Activated naive CD4-positive, alpha-beta T cell treated with anti-CD3 and anti-CD28 coated beads for 36 hours (primary cell): ENCODE data around the gene MYO1D. TPM values are rescaled to one million over a fixed set of nuclear protein-coding genes. Genes with fewer than 3 reads are reported as not detected.

Experiments used
- CTCF ChIA-PET: fragments of 350-600 bp; sonication (Branson Sonifier 250); formaldehyde crosslinking; loops from one replicate; lab custom pipeline; 2021; ENCODE audit warnings: antibody characterized with exemption; lab: Charles Lee
- DNase-seq: peaks from one replicate; pipeline ENCODE4 v3.0.0-alpha.2; 2020
- H3K27ac Mint-ChIP-seq: one replicate; pipeline ENCODE4 v1.8.0; 2021; ENCODE audit warnings: mild to moderate bottlenecking, mixed read lengths
- H3K27me3 Mint-ChIP-seq: one replicate; pipeline ENCODE4 v1.8.0; 2021; ENCODE audit warnings: low read depth, mixed read lengths
- H3K36me3 Mint-ChIP-seq: one replicate; pipeline ENCODE4 v1.8.0; 2021; ENCODE audit warnings: low read depth, mixed read lengths
- H3K4me1 Mint-ChIP-seq: one replicate; pipeline ENCODE4 v1.8.0; 2021; ENCODE audit warnings: low read depth, mixed read lengths
- H3K4me3 Mint-ChIP-seq: one replicate; pipeline ENCODE4 v1.8.0; 2021; ENCODE audit warnings: mild to moderate bottlenecking, moderate library complexity, mixed read lengths
- H3K9me3 Mint-ChIP-seq: one replicate; pipeline ENCODE4 v1.8.0; 2021; ENCODE audit warnings: mixed read lengths
- intact Hi-C: fragments of 100-400 bp; cut with micrococcal nuclease; formaldehyde crosslinking; loops from one replicate; pipeline ENCODE4 v1.15.1; 2023
- total RNA-seq, 2 experiments: library from RNA; stranded (reverse); gene quantifications; one replicate each; pipeline ENCODE4 v1.2.3, GENCODE V29; 2021

MYO1D gene
- total RNA-seq, 2 experiments from 2014 or later: 6.7 to 8.3 TPM

DNA sequence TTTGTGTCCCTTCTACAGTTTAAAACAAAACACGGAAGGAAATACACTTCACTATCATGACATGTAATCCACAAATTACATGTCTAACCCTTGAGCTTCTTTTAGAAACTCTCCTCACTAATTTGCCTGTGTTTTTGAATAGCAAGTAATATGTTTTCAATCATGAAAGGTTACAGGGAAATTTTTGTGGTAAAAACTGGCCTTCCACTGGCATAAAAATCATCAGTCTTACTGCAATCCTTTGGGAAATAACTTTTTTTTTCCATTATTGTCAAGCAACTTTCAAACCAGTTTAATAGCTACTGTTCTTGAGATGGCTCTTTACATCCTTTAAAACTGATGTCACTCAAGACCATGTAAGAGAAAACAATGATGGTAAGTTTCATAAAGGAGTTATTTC lies 27.0 kb downstream of the MYO1D start:
- intact Hi-C loops: no loop called here
- Mint-ChIP-seq H3K4me1 (no peaks in the 10 kb centered on the region), H3K36me3 (no peaks in the 10 kb centered on the region), H3K4me3 (no peak overlapping the region), H3K27ac (no peak overlapping the region), H3K9me3 (no peaks in the 10 kb centered on the region), H3K27me3 (peaks cover 3% of the 10 kb centered on the region)
- no peak for DNase-seq
- CTCF ChIA-PET: no interaction called here

DNA sequence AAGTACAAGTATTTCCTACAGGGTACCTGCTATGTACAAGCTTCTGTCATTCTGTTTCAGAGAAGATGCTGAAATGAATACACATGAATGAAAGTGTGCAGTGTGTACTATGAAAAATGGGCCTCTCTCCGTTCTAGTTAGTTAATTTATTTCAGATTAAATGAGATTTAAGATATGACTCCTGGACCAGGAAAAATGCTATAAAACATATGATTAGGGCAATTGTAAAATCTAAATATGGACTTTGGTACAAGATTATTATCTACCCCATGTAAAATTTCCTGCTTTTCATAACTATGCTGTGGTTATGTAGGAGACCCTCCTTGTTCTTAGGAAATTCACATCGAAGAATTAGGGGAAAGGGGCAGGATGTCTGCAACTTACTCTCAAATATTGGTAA lies 28.9 kb downstream of the MYO1D start:
- Mint-ChIP-seq H3K36me3 (no peaks in the 10 kb centered on the region), H3K4me3 (no peak overlapping the region), H3K27ac (no peak overlapping the region), H3K4me1 (no peaks in the 10 kb centered on the region), H3K27me3 (peaks cover 3% of the 10 kb centered on the region), H3K9me3 (no peaks in the 10 kb centered on the region)
- DNase-seq: no peak
- intact Hi-C loops: no loop called here
- CTCF ChIA-PET: no interaction called here

DNA sequence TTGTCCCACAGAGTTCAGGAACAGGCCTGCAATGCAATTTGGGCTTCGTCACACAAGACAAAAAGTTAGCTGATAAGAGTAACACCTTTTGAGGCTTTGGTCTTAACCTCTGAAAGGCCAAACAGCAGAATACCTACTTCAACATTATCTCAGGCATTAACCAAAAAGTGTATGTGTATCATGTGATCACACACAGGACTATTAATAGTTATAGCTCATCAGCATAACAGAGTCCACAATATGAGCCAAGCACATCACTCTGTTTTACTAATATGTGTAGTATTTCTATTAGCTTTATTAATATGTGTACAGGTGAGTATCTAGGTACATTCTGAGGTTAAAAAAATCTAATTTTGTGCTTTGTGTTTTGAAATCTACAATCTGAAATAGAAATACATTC lies 30.8 kb downstream of the MYO1D start:
- no peaks in the 10 kb centered on the region for H3K9me3 Mint-ChIP-seq
- H3K27ac Mint-ChIP-seq: no peak overlapping the region
- CTCF ChIA-PET: interaction anchor here (1.0 kb wide), 1 partner anchor 30 kb away, joined by 3 read pairs; no protein-coding TSS in a partner anchor
- DNase-seq: no peak
- intact Hi-C loops: no loop called here
- H3K4me3 Mint-ChIP-seq: no peak overlapping the region
- no peaks in the 10 kb centered on the region for H3K36me3 Mint-ChIP-seq
- no peaks in the 10 kb centered on the region for H3K27me3 Mint-ChIP-seq
- no peaks in the 10 kb centered on the region for H3K4me1 Mint-ChIP-seq

DNA sequence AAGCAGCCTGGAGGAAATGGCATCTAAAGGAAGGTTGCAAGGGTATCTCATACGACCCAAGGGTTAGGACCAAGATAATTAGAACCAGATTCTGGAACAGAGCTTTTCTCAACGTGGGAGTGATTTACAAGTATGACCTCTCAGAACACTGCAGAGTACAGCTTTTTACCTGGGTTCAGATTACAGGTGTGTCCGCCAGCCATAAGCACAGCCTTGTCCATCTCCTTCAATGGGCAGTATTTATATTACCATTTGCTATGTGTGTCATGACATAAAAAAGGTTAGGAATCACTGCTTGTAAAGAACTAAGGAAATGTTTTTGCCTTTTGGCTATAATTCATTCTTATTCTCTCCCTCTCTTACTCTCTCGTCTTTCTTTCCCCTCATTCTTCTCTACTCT lies 36.7 kb downstream of the MYO1D start:
- intact Hi-C loops: no loop called here
- Mint-ChIP-seq H3K27ac (no peak overlapping the region), H3K4me1 (no peaks in the 10 kb centered on the region), H3K9me3 (no peaks in the 10 kb centered on the region), H3K4me3 (no peak overlapping the region), H3K36me3 (no peaks in the 10 kb centered on the region), H3K27me3 (no peaks in the 10 kb centered on the region)
- CTCF ChIA-PET: no interaction called here
- DNase-seq: no peak

DNA sequence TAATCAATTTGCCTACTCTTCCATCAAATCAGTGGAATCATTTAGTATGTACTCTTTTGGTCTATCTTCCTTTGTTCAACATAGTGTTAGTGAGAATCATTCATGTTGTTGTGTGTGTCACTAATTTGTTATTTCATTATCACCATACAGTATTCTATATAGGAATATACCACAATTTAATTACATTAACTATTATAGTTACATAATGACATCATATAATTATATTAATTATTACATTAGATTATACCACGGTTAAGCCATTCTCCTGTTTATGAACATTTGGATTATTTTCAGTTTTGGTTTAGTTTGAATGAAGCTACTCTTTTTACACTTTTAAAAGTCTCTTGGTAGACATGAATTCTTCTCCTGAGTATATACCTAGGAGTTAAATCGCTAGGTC lies 40.4 kb downstream of the MYO1D start:
- H3K4me3 Mint-ChIP-seq: no peak overlapping the region
- no peaks in the 10 kb centered on the region for H3K36me3 Mint-ChIP-seq
- H3K9me3 Mint-ChIP-seq: no peaks in the 10 kb centered on the region
- no peaks in the 10 kb centered on the region for H3K27me3 Mint-ChIP-seq
- no peak overlapping the region for H3K27ac Mint-ChIP-seq
- CTCF ChIA-PET: interaction anchor here (0.6 to 2.8 kb wide), 3 partner anchors 11 to 358 kb away, joined by 3 to 8 read pairs (median 5); partner anchors contain the start of gene MYO1D
- intact Hi-C loops: no loop called here
- DNase-seq: no peak
- no peaks in the 10 kb centered on the region for H3K4me1 Mint-ChIP-seq

DNA sequence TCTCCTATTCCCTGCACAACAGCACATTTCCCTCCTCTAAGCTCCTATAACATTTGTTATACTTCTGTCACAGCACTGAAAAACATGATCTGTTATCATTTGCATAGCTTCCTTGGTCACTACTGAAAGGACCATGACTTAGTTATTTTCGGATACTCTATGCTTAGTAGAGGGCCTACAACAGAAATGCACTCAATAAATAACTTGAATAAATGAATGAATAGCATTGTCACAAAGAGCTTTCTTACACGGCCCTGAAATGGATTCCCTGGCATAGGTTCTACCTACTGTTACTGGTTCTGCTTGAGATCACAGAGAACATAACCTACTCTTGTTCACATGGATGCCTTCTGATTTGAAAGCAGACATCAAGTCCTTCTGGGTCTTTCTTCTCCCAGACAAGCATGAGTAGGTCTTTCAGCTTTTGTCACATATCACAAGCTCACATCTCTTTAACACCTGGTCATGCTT lies 41.6 kb downstream of the MYO1D start:
- H3K4me3 Mint-ChIP-seq: no peak overlapping the region
- DNase-seq: no peak
- CTCF ChIA-PET: interaction anchor here (0.6 kb wide), 2 partner anchors 10 to 228 kb away, joined by 3 to 4 read pairs; no protein-coding TSS in a partner anchor
- intact Hi-C loops: no loop called here
- no peaks in the 10 kb centered on the region for H3K4me1 Mint-ChIP-seq
- H3K36me3 Mint-ChIP-seq: no peaks in the 10 kb centered on the region
- no peak overlapping the region for H3K27ac Mint-ChIP-seq
- no peaks in the 10 kb centered on the region for H3K27me3 Mint-ChIP-seq
- no peaks in the 10 kb centered on the region for H3K9me3 Mint-ChIP-seq

DNA sequence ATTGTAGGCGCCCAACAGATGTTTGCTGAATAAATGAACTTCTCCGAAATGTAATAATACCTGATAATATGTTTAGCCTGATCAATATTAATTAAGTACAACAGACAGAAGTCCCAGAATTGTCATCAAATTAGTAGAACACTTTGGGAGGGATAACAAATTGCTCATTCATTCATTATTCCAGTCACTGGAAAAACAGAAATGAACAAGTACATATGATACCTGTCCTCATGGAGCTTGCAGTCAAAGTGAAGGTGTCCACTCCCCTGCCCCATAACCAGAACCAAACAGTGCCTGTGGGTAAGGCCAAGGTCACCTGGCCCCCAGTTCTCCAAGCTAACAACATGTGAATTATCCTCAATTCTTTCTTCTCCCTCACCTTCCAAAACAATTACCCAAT lies 42.8 kb downstream of the MYO1D start:
- CTCF ChIA-PET: interaction anchor here (1.4 kb wide), 1 partner anchor 51 kb away, joined by 3 read pairs; no protein-coding TSS in a partner anchor
- DNase-seq: no peak
- H3K4me3 Mint-ChIP-seq: no peak overlapping the region
- intact Hi-C loops: no loop called here
- peaks cover 4% of the 10 kb centered on the region for H3K4me1 Mint-ChIP-seq
- H3K9me3 Mint-ChIP-seq: no peaks in the 10 kb centered on the region
- no peaks in the 10 kb centered on the region for H3K36me3 Mint-ChIP-seq
- H3K27ac Mint-ChIP-seq: no peak overlapping the region
- H3K27me3 Mint-ChIP-seq: no peaks in the 10 kb centered on the region

DNA sequence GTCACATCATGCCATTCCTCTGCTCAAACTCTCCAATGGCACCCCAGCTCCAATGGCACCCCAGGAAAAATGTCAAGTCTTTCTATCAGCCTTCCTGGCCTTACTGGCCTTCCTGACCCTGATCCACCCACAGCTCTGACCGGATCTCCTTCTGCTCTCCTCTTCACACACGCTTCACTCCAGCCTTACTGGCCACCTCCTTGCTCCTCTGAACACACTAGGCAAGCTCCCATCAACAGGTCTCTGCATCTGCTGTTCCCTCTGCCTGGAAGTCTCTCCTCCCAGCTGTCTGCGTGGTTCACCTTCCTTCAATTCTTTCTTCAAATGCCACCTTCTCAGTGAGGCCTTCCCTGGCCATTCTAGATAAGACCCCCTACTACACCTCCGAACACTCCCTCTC lies 43.4 kb downstream of the MYO1D start:
- Mint-ChIP-seq H3K4me1 (peaks cover 9% of the 10 kb centered on the region), H3K4me3 (no peak overlapping the region), H3K27ac (no peak overlapping the region), H3K27me3 (peaks cover 2% of the 10 kb centered on the region), H3K9me3 (no peaks in the 10 kb centered on the region), H3K36me3 (no peaks in the 10 kb centered on the region)
- intact Hi-C loops: no loop called here
- CTCF ChIA-PET: interaction anchor here (1.4 kb wide), 1 partner anchor 50 kb away, joined by 3 read pairs; no protein-coding TSS in a partner anchor
- DNase-seq: no peak

DNA sequence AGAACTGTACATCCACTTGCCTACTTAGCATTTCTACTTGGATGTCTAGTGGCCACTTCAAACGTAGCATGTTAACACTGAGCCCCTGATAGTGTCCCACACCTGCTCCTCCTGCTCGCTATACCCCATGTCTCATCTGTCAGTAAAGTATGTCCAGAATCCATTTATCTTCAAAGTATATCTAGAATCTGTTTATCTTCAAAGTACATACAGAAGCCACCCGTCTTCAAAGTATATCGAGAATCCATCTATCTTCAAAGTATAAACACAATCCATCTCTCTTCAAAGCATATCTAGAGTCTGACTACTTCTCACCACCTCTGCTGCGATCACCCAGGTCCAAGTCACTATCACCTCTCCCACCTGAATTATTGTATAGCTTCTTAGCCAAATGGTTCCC lies 43.8 kb downstream of the MYO1D start:
- Mint-ChIP-seq H3K27ac (no peak overlapping the region), H3K4me3 (no peak overlapping the region), H3K4me1 (peaks cover 11% of the 10 kb centered on the region), H3K27me3 (peaks cover 2% of the 10 kb centered on the region), H3K9me3 (no peaks in the 10 kb centered on the region), H3K36me3 (no peaks in the 10 kb centered on the region)
- CTCF ChIA-PET: interaction anchor here (1.4 kb wide), 1 partner anchor 50 kb away, joined by 3 read pairs; no protein-coding TSS in a partner anchor
- no peak for DNase-seq
- intact Hi-C loops: no loop called here

DNA sequence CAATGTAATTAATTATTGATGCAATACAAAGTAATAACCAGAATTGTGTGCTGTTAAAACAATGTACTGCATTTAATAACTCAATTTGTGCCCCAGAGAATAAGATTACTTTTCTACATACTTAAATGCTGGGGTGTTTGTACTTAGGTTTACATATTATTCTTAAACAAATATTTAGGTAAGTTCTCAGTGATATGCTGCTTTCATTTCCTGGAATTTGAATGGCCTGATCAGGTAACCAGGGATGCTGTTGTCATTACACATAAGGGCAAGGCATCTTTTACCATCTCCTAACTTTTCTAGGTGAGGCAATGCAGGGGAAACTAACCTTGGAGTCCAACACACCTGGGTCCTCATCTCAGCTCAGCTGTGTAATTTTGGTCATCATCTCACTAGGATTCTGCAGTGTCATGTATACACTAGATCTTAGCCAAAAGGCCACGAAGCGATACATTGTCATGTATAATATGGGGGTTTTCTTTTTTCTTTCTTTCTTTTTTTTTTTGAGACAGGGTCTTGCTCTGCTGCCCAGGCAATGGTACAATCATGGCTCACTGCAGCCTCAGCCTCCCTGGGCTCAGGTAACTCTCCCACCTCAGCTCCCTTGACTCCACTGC lies 45.2 kb downstream of the MYO1D start:
- CTCF ChIA-PET: no interaction called here
- Mint-ChIP-seq H3K27ac (no peak overlapping the region), H3K27me3 (peaks cover 13% of the 10 kb centered on the region), H3K36me3 (no peaks in the 10 kb centered on the region), H3K9me3 (no peaks in the 10 kb centered on the region), H3K4me3 (no peak overlapping the region), H3K4me1 (peaks cover 15% of the 10 kb centered on the region)
- DNase-seq: no peak
- intact Hi-C loops: no loop called here

DNA sequence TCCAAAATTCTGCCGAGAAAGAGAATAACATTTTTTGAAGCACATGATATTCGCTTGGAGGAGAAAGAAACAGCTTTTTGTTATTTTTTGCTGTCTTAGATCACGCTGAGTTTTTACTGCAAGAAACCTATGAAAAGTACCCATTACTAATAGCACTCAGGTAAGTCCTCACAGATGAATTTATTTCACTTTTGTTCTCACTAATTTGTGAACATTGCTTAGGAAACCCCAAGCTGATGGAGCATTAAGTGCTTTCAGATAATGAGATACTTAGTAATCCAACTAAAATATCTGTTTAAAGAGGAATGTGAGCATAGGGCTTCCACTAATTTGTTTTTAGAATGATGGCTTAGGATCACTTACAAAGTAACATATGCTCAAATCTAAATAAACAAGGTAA lies 45.7 kb downstream of the MYO1D start:
- no peak overlapping the region for H3K27ac Mint-ChIP-seq

DNA sequence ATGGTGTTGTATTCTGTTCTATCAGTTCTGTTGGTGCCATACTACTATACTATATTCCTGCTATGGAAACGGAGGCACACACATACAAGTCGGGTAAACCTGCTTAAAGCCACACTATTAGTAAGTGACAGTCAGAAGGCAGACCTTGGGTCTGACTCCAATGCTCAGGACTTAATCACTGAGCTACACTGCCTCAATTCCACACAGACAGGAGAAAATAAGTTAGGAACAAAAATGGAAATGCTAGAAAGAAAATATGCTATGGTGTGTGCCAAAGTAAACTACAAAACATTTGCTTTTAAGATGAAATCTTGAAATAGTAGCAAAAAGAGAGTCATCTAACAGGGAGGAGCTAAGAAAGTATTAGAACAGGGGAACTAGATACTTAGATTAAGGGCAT lies 48.1 kb downstream of the MYO1D start:
- CTCF ChIA-PET: interaction anchor here (1.0 to 1.8 kb wide), 3 partner anchors 24 to 48 kb away, joined by 4 to 6 read pairs (median 5); partner anchors contain the start of gene MYO1D
- H3K27me3 Mint-ChIP-seq: peaks cover 19% of the 10 kb centered on the region
- no peaks in the 10 kb centered on the region for H3K9me3 Mint-ChIP-seq
- H3K36me3 Mint-ChIP-seq: no peaks in the 10 kb centered on the region
- no peak for DNase-seq
- no peak overlapping the region for H3K27ac Mint-ChIP-seq
- no peak overlapping the region for H3K4me3 Mint-ChIP-seq
- H3K4me1 Mint-ChIP-seq: peaks cover 15% of the 10 kb centered on the region
- intact Hi-C loops: loop anchor here (5.0 kb wide), 1 partner anchor 48 kb away; the partner anchor contains the start of gene MYO1D

More for the DNA sequence above, 45.7 kb downstream of the MYO1D start:
- no peak for DNase-seq
- Mint-ChIP-seq H3K36me3 (no peaks in the 10 kb centered on the region), H3K9me3 (no peaks in the 10 kb centered on the region), H3K4me3 (no peak overlapping the region), H3K27me3 (peaks cover 13% of the 10 kb centered on the region), H3K4me1 (peaks cover 15% of the 10 kb centered on the region)
- intact Hi-C loops: no loop called here
- CTCF ChIA-PET: interaction anchor here (1.1 kb wide), 1 partner anchor 47 kb away, joined by 3 read pairs; no protein-coding TSS in a partner anchor

DNA sequence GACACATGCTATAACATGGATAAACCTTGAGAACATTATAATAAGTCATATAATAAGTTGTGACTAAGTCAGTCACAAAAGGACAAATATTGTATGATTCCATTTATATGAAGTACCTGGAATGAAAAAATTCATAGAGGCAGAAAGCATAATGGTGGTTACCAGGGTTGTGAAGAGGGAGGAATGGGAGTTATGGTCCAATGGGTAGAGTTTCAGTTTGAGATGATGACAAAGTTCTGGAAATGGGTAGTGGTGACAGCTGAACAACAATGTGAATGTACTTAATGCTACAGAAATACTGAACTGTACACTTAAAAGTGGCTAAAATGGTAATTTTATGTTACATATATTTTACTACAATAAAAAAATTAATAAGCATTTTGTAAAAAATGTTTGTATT lies 49.7 kb downstream of the MYO1D start:
- intact Hi-C loops: loop anchor here (5.0 kb wide), 1 partner anchor 50 kb away; the partner anchor contains the start of gene MYO1D
- H3K4me3 Mint-ChIP-seq: no peak overlapping the region
- H3K4me1 Mint-ChIP-seq: peaks cover 17% of the 10 kb centered on the region
- H3K27ac Mint-ChIP-seq: no peak overlapping the region
- peaks cover 21% of the 10 kb centered on the region for H3K27me3 Mint-ChIP-seq
- CTCF ChIA-PET: no interaction called here
- no peaks in the 10 kb centered on the region for H3K36me3 Mint-ChIP-seq
- DNase-seq: no peak
- no peaks in the 10 kb centered on the region for H3K9me3 Mint-ChIP-seq
